ENCODE data around the gene ZFAND3. TPM values are rescaled to one million over a fixed set of nuclear protein-coding genes. Genes with fewer than 3 reads are reported as not detected.
A peak's percentile ranks its signal among the peaks of the same experiment; 100 is the strongest.
"Not testable (repeated sequence)": the region's sequence is repeated elsewhere in the genome, so short reads cannot be mapped to it uniquely, and the experiment has no call there.

The ZFAND3 gene
- total and polyA plus RNA-seq, 12 donors, result 21.4 to 163 (median 46.3) TPM

GRCh38 chr6:38119516-38119915 lies 300.0 kb downstream of the ZFAND3 start:
- TF ChIP-seq POLR2A (IDR thresholded peaks at IDR 0.05) (no peak), CTCF (IDR thresholded peaks at IDR 0.05) (no peak)
- Histone ChIP-seq H3K4me3 (no peak overlapping the region), H3K4me1 (replicated peaks in 1 of 2) (no peaks in the 10 kb centered on the region), H3K27ac (no peak overlapping the region), H3K27me3 (no peaks in the 10 kb centered on the region), H3K36me3 (replicated peaks in 1 of 2) (no peaks in the 10 kb centered on the region), H3K9me3 (replicated peaks in 1 of 3) (no peaks in the 10 kb centered on the region)
- no peak for DNase-seq
- intact Hi-C loops (cut with DNase I), result no loop called here
- WGBS, 4 donors, result 78 to 90% (median 84%) methylated on average over 6 of the region's 6 CpGs

- WGBS, 4 donors, result 82 to 98% (median 96%) methylated on average over 15 to 40 of the region's 40 CpGs
- H3K27ac ChIP-seq; H3K4me3 ChIP-seq; intact Hi-C loops (cut with DNase I); H3K4me1 ChIP-seq (replicated peaks in 1 of 2); H3K9me3 ChIP-seq (replicated peaks in 1 of 3); DNase-seq; H3K36me3 ChIP-seq (replicated peaks in 1 of 2); H3K27me3 ChIP-seq: not testable (repeated sequence)
Measured at GRCh38 chr6:38124224-38124926, 304.8 kb downstream of the ZFAND3 start.

GRCh38 chr6:38127284-38127683 lies 307.8 kb downstream of the ZFAND3 start:
- no peaks in the 10 kb centered on the region for H3K36me3 ChIP-seq (replicated peaks in 1 of 2)
- DNase-seq, result no peak
- intact Hi-C loops (cut with DNase I), result no loop called here
- 86 to 99% (median 99%) methylated on average over 4 of the region's 4 CpGs for WGBS, 4 donors
- no peaks in the 10 kb centered on the region for H3K27me3 ChIP-seq
- H3K4me1 ChIP-seq (replicated peaks in 1 of 2), result peaks cover 0 to 4% of the 10 kb centered on the region in 2 donors
- H3K9me3 ChIP-seq (replicated peaks in 1 of 3), result no peaks in the 10 kb centered on the region
- H3K27ac ChIP-seq, result no peak overlapping the region
- TF ChIP-seq CTCF (IDR thresholded peaks at IDR 0.05), result no peak
- no peak for TF ChIP-seq POLR2A (IDR thresholded peaks at IDR 0.05)
- H3K4me3 ChIP-seq, result no peak overlapping the region

- Histone ChIP-seq H3K27ac (no peak overlapping the region), H3K27me3 (no peaks in the 10 kb centered on the region), H3K4me3 (no peak overlapping the region), H3K9me3 (replicated peaks in 1 of 3) (no peaks in the 10 kb centered on the region), H3K36me3 (replicated peaks in 1 of 2) (no peaks in the 10 kb centered on the region), H3K4me1 (replicated peaks in 1 of 2) (peaks cover 0 to 4% of the 10 kb centered on the region in 2 donors)
- TF ChIP-seq CTCF (IDR thresholded peaks at IDR 0.05), result no peak
- no peak for TF ChIP-seq POLR2A (IDR thresholded peaks at IDR 0.05)
- intact Hi-C loops (cut with DNase I), result no loop called here
- DNase-seq, result peak in 2 of 7 donors; percentile 11 to 21
Measured at GRCh38 chr6:38131527-38131965, 312.0 kb downstream of the ZFAND3 start.

Measured in adrenal gland (tissue), 12 donors.